Adrenal gland (tissue), 12 donors: ENCODE data around the gene PDE6G. TPM values are rescaled to one million over a fixed set of nuclear protein-coding genes. Genes with fewer than 3 reads are reported as not detected.

Experiments
- DNase-seq, 7 donors: peaks; one replicate each; pipeline ENCODE4 v3.0.0-alpha.2; 2019 to 2020
- H3K27ac ChIP-seq, 5 donors: fragments of 200-600 bp; sonication (generic) in 4 of 5; 1 replicate in 3 of 5; 2 replicates in 2 of 5; pipeline versions ENCODE4 v1.5.1 to v1.8.0; 2016 to 2020; ENCODE audit warnings: mild to moderate bottlenecking in 1 of 5
- H3K27me3 ChIP-seq: fragments of 200-600 bp; 2 replicates; pipeline ENCODE4 v1.8.0; 2021
- H3K36me3 ChIP-seq, 2 donors: fragments of 200-600 bp; replicated peaks in 1 of 2; 1 replicate in 1 of 2; 2 replicates in 1 of 2; pipeline versions ENCODE4 v1.5.1 to v1.8.0; 2018 to 2022
- H3K4me1 ChIP-seq, 2 donors: fragments of 200-600 bp; replicated peaks in 1 of 2; 1 replicate in 1 of 2; 2 replicates in 1 of 2; pipeline versions ENCODE4 v1.5.1 to v1.8.0; 2018 to 2021
- H3K4me3 ChIP-seq, 4 donors: fragments of 200-600 bp; sonication (generic) in 3 of 4; one replicate each; pipeline ENCODE4 v1.5.1; 2016 to 2018
- H3K9me3 ChIP-seq, 3 donors: fragments of 200-600 bp; sonication (generic) in 1 of 3; replicated peaks in 1 of 3; 1 replicate in 2 of 3; 2 replicates in 1 of 3; pipeline versions ENCODE4 v1.5.1 to v1.8.0; 2016 to 2021
- CTCF ChIP-seq, 6 experiments: fragments of 450-650 bp in 4 of 6; fragments of 200-600 bp in 2 of 6; sonication (generic) in 1 of 6; IDR thresholded peaks; 1 replicate in 5 of 6; 2 replicates in 1 of 6; pipeline versions ENCODE4 v1.5.1 to v1.8.0; 2016 to 2021; ENCODE audit warnings: antibody characterized with exemption in 6 of 6, mild to moderate bottlenecking in 2 of 6, moderate library complexity in 1 of 6
- POLR2A ChIP-seq, 2 donors: fragments of 450-650 bp; IDR thresholded peaks; one replicate each; pipeline ENCODE4 v1.6.1; 2017; ENCODE audit warnings: antibody characterized with exemption in 2 of 2, mild to moderate bottlenecking in 2 of 2, moderate library complexity in 1 of 2
- WGBS, 4 donors: extraction: QIAGEN DNeasy Blood & Tissue Kit in 2 of 4; methylation state at CpG; one replicate each; pipeline versions ENCODE4 v1.1.5 to v1.1.7; 2013 to 2017; 5-methylcytosine and 5-hydroxymethylcytosine counted together
- intact Hi-C, 2 donors: fragments of 100-400 bp; cut with DNase I; formaldehyde crosslinking; loops; one replicate each; pipeline versions ENCODE4 v1.14.1 to v1.15.0; 2022 to 2023
- polyA plus RNA-seq, 3 donors: library from polyadenylated mRNA; stranded (reverse); fragments of 200-250 nt in 2 of 3; fragments of 350-450 nt in 1 of 3; fragmentation: Illumina TruSeq in 1 of 3; extraction: RNeasy Lipid Tissue Mini Kit (QIAGEN cat#74804) in 1 of 3; gene quantifications; one replicate each; pipeline ENCODE4 v1.2.3, GENCODE V29; 2013 to 2014
- total RNA-seq, 9 donors: library from RNA; depleted of rRNA in 4 of 9; stranded (reverse); fragments of >200 nt in 4 of 9; fragments of 120-200 nt in 1 of 9; fragmentation: NEBNext Ultra II Directional in 1 of 9; extraction: Animal tissue kit (Norgen Biotek cat#: 25700) in 1 of 9; gene quantifications; one replicate each; pipeline versions ENCODE4 v1.1.0 to v1.2.4, GENCODE V29; 2013 to 2023
- donor health status: healthy with polysubstance abuse.
- donor health status: Bipolar disorder and iron deficiency.
- donor health status: DM: yes; HTN: yes; CAD: no.
- donor health status: DM: no; HTN: no; CAD: no.
- donor health status: DM: no; HTN: no; CAD: no.
- donor health status: DM: yes; HTN: yes; CAD: no.

PDE6G gene
- total and polyA plus RNA-seq, 12 donors: 0.35 to 5.9 (median 1.8) TPM; not detected in 3

GRCh38 chr17:81694810-81695209, 38.5 kb upstream of the PDE6G start:
- DNase-seq: no peak
- no peak for TF ChIP-seq CTCF (IDR thresholded peaks at IDR 0.05)
- no peak for TF ChIP-seq POLR2A (IDR thresholded peaks at IDR 0.05)
- H3K4me1 ChIP-seq: no peaks in the 10 kb centered on the region
- H3K4me3 ChIP-seq: no peak overlapping the region
- WGBS, 4 donors: 87 to 94% (median 92%) methylated on average over 5 to 19 of the region's 19 CpGs
- intact Hi-C loops: no loop called here
- H3K9me3 ChIP-seq: no peaks in the 10 kb centered on the region
- no peaks in the 10 kb centered on the region for H3K27me3 ChIP-seq
- no peak overlapping the region for H3K27ac ChIP-seq
- peaks cover 0 to 100% of the 10 kb centered on the region in 2 donors for H3K36me3 ChIP-seq

DNA sequence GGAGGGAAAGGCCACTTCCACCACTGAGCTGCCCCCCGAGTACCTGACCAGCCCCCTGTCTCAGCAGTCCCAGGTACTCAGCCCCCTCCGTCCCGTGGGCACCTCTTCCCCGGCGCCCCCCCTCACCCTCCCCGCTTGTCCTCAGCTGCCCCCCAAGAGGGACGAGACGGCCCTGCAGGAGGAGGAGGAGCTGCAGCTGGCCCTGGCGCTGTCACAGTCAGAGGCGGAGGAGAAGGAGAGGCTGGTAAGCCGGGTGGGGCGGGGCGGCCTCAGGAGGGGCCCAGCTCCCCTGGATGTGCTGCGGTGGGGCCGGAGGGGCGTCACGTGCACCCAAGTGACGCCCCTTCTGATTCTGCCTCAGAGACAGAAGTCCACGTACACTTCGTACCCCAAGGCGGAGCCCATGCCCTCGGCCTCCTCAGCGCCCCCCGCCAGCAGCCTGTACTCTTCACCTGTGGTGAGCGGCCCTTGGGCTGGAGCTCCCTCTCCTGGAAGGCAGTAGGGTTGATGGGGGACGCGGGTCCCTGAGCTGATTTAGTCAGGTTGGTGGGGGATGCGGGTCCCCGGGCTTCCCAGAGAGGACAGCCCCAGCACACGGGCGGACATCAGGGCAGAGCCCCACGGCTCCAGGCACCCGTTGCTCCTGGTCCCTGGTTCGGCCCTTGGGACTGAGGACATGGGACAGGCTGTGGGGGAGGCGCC, 37.3 kb upstream of the PDE6G start:
- WGBS, 4 donors: 75 to 91% (median 87%) methylated on average over 10 to 35 of the region's 35 CpGs
- Histone ChIP-seq H3K4me1 (no peaks in the 10 kb centered on the region), H3K27ac (no peak overlapping the region), H3K36me3 (peaks cover 0 to 100% of the 10 kb centered on the region in 2 donors), H3K4me3 (no peak overlapping the region), H3K9me3 (no peaks in the 10 kb centered on the region), H3K27me3 (no peaks in the 10 kb centered on the region)
- no peak for DNase-seq
- intact Hi-C loops: no loop called here
- TF ChIP-seq CTCF (IDR thresholded peaks at IDR 0.05): no peak
- TF ChIP-seq POLR2A (IDR thresholded peaks at IDR 0.05): no peak

GRCh38 chr17:81691608-81692007, 35.3 kb upstream of the PDE6G start:
- no peak overlapping the region for H3K27ac ChIP-seq
- TF ChIP-seq CTCF (IDR thresholded peaks at IDR 0.05) (no peak), POLR2A (IDR thresholded peaks at IDR 0.05) (no peak)
- no peak for DNase-seq
- 94 to 100% (median 97%) methylated on average over 1 to 20 of the region's 20 CpGs for WGBS, 4 donors
- peaks cover 0 to 100% of the 10 kb centered on the region in 2 donors for H3K36me3 ChIP-seq
- no peaks in the 10 kb centered on the region for H3K9me3 ChIP-seq
- H3K4me3 ChIP-seq: no peak overlapping the region
- H3K4me1 ChIP-seq: no peaks in the 10 kb centered on the region
- no peaks in the 10 kb centered on the region for H3K27me3 ChIP-seq
- intact Hi-C loops: no loop called here

- intact Hi-C loops: no loop called here
- WGBS, 4 donors: 89 to 93% (median 91%) methylated on average over 18 of the region's 18 CpGs
- no peaks in the 10 kb centered on the region for H3K27me3 ChIP-seq
- no peak overlapping the region for H3K4me3 ChIP-seq
- no peak overlapping the region for H3K27ac ChIP-seq
- no peaks in the 10 kb centered on the region for H3K4me1 ChIP-seq
- DNase-seq: no peak
- H3K36me3 ChIP-seq: peaks cover 0 to 100% of the 10 kb centered on the region in 2 donors
- no peak for TF ChIP-seq CTCF (IDR thresholded peaks at IDR 0.05)
- TF ChIP-seq POLR2A (IDR thresholded peaks at IDR 0.05): no peak
- H3K9me3 ChIP-seq: no peaks in the 10 kb centered on the region
Observed at GRCh38 chr17:81691196-81691595, 34.9 kb upstream of the PDE6G start.
